ENCODE measurements around the gene PTPRM. TPM values are rescaled to one million over a fixed set of nuclear protein-coding genes. Genes with fewer than 3 reads are reported as not detected.

Gene PTPRM
- polyA plus RNA-seq, 3 donors = 0.04 to 2.1 (median 0.66) TPM

DNA sequence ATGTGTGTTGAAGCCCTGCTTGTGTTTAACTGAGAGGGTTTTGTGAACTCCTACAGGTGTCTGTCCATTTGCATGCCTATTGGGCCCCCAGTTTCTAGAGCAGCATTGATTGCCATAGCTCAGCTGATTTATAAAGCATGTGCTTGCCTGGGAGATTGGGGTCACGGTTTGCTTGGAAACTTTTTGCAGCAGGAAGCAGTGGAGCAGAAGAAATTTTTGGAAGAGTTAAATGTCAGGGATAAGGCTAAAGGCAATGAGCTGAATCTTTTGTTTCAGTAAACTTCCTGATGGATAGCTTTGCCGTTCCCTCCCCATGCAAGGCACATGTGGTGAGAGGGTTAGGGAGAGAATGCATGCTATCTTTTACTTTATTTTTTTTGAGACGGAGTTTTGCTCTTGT, 102.2 kb downstream of the PTPRM start:
- no peaks in the 10 kb centered on the region for H3K4me1 Mint-ChIP-seq
- TF ChIP-seq, protein P1, sequence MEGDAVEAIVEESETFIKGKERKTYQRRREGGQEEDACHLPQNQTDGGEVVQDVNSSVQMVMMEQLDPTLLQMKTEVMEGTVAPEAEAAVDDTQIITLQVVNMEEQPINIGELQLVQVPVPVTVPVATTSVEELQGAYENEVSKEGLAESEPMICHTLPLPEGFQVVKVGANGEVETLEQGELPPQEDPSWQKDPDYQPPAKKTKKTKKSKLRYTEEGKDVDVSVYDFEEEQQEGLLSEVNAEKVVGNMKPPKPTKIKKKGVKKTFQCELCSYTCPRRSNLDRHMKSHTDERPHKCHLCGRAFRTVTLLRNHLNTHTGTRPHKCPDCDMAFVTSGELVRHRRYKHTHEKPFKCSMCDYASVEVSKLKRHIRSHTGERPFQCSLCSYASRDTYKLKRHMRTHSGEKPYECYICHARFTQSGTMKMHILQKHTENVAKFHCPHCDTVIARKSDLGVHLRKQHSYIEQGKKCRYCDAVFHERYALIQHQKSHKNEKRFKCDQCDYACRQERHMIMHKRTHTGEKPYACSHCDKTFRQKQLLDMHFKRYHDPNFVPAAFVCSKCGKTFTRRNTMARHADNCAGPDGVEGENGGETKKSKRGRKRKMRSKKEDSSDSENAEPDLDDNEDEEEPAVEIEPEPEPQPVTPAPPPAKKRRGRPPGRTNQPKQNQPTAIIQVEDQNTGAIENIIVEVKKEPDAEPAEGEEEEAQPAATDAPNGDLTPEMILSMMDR (IDR thresholded peaks at IDR 0.05) = no peak
- intact Hi-C loops (cut with micrococcal nuclease) = no loop called here
- no peaks in the 10 kb centered on the region for H4K20me1 ChIP-seq (ENCODE audit: insufficient read depth, low read length)
- H3K9me3 Mint-ChIP-seq = peaks cover 0 to 2% (median 0%) of the 10 kb centered on the region in 7 donors
- no peaks in the 10 kb centered on the region for H3K4me1 ChIP-seq (ENCODE audit: control insufficient read depth in 1 of 2, insufficient read depth in 2 of 2, low read length in 2 of 2)
- no peak overlapping the region for H3K4me2 ChIP-seq (replicated peaks; ENCODE audit: extremely low read depth, low read length, poor library complexity, severe bottlenecking)
- H3K36me3 Mint-ChIP-seq = no peaks in the 10 kb centered on the region
- H3K9ac ChIP-seq (ENCODE audit: insufficient read depth, low read length, poor library complexity, severe bottlenecking) = no peak overlapping the region
- peaks cover 0 to 2% (median 1%) of the 10 kb centered on the region in 3 donors for H3K27me3 Mint-ChIP-seq (ENCODE audit: low read depth in 3 of 3)
- no peak overlapping the region for H2AFZ ChIP-seq (ENCODE audit: insufficient read depth, low read depth, low read length, poor library complexity, severe bottlenecking)
- no peak overlapping the region for H3K4me3 Mint-ChIP-seq
- H3K4me3 ChIP-seq (replicated peaks in 1 of 3; ENCODE audit: low read depth in 2 of 3, low read length in 3 of 3) = no peak overlapping the region
- no peaks in the 10 kb centered on the region for H3K79me2 ChIP-seq (ENCODE audit: insufficient read depth, low read length)
- no peak overlapping the region for H3K27ac Mint-ChIP-seq
- H3K27ac ChIP-seq (ENCODE audit: low read depth in 1 of 2, low read length in 2 of 2) = no peak overlapping the region
- no peak for DNase-seq
- no peaks in the 10 kb centered on the region for H3K9me3 ChIP-seq (replicated peaks in 1 of 2; ENCODE audit: control insufficient read depth in 1 of 2, insufficient read depth in 1 of 2, low read length in 2 of 2)
- no peaks in the 10 kb centered on the region for H3K27me3 ChIP-seq (ENCODE audit: control insufficient read depth in 2 of 2, insufficient read depth in 2 of 2, low read length in 2 of 2)
- 100% methylated on average over 1 of the region's 3 CpGs for whole genome bisulfite sequencing (ENCODE audit: insufficient coverage)
- H3K36me3 ChIP-seq (replicated peaks in 1 of 2; ENCODE audit: control insufficient read depth in 1 of 2, insufficient read depth in 2 of 2, low read length in 2 of 2) = no peaks in the 10 kb centered on the region

DNA sequence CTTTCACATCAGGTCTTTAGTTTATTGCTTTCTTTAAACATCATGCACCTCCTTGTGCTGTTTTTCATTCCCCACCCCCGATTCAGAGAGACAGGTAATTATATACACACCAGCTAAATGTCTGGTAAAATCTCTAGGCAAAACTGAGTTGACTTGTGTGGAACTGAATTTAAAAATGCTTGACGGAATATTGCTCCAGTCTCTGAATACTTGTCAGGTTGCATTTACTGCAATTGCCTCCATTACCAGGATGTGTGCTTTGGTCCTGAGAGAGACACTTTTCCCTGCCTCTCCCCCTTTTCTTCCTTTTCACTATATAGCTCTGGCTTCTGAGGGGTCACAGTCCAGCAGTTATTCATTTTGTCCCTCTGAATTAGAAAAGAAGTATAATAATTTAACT, 104.0 kb downstream of the PTPRM start:
- H3K4me1 ChIP-seq (ENCODE audit: control insufficient read depth in 1 of 2, insufficient read depth in 2 of 2, low read length in 2 of 2) = no peaks in the 10 kb centered on the region
- no peak overlapping the region for H3K4me2 ChIP-seq (replicated peaks; ENCODE audit: extremely low read depth, low read length, poor library complexity, severe bottlenecking)
- H3K36me3 Mint-ChIP-seq = no peaks in the 10 kb centered on the region
- WGBS (ENCODE audit: insufficient coverage) = no CpG with 5 or more reads among the region's 2 CpGs
- H3K27ac Mint-ChIP-seq = no peak overlapping the region
- H3K4me3 Mint-ChIP-seq = no peak overlapping the region
- H3K27ac ChIP-seq (ENCODE audit: low read depth in 1 of 2, low read length in 2 of 2) = no peak overlapping the region
- H3K79me2 ChIP-seq (ENCODE audit: insufficient read depth, low read length) = no peaks in the 10 kb centered on the region
- DNase-seq = no peak
- H3K27me3 ChIP-seq (ENCODE audit: control insufficient read depth in 2 of 2, insufficient read depth in 2 of 2, low read length in 2 of 2) = no peaks in the 10 kb centered on the region
- TF ChIP-seq, protein P1 (IDR thresholded peaks at IDR 0.05) = no peak
- no peak overlapping the region for H2AFZ ChIP-seq (ENCODE audit: insufficient read depth, low read depth, low read length, poor library complexity, severe bottlenecking)
- peaks cover 0 to 2% (median 1%) of the 10 kb centered on the region in 3 donors for H3K27me3 Mint-ChIP-seq (ENCODE audit: low read depth in 3 of 3)
- peaks cover 0 to 2% (median 0%) of the 10 kb centered on the region in 7 donors for H3K9me3 Mint-ChIP-seq
- H3K4me3 ChIP-seq (replicated peaks in 1 of 3; ENCODE audit: low read depth in 2 of 3, low read length in 3 of 3) = no peak overlapping the region
- no peaks in the 10 kb centered on the region for H3K9me3 ChIP-seq (replicated peaks in 1 of 2; ENCODE audit: control insufficient read depth in 1 of 2, insufficient read depth in 1 of 2, low read length in 2 of 2)
- no peak overlapping the region for H3K9ac ChIP-seq (ENCODE audit: insufficient read depth, low read length, poor library complexity, severe bottlenecking)
- H3K4me1 Mint-ChIP-seq = no peaks in the 10 kb centered on the region
- H3K36me3 ChIP-seq (replicated peaks in 1 of 2; ENCODE audit: control insufficient read depth in 1 of 2, insufficient read depth in 2 of 2, low read length in 2 of 2) = no peaks in the 10 kb centered on the region
- H4K20me1 ChIP-seq (ENCODE audit: insufficient read depth, low read length) = no peaks in the 10 kb centered on the region
- intact Hi-C loops (cut with micrococcal nuclease) = no loop called here
